OCI-LY7 (cell line): ENCODE results near the gene METAP2. TPM values are rescaled to one million over a fixed set of nuclear protein-coding genes. Genes with fewer than 3 reads are reported as not detected.
"Not testable (repeated sequence)": the region's sequence is repeated elsewhere in the genome, so short reads cannot be mapped to it uniquely, and the experiment has no call there.

Source experiments
- BruUV-seq: library from RNA; stranded (reverse); fragments of 400-500 nt; replicated peaks from 2 replicates; lab custom pipeline; 2021; lab: Mats Ljungman, UMichigan
- CTCF ChIA-PET: fragments of 300-600 bp; sonication (Branson Sonifier 250); formaldehyde crosslinking; loops from one replicate; lab custom pipeline; 2022; ENCODE audit warnings: antibody characterized with exemption; ENCODE audit not compliant: unreplicated experiment; lab: Charles Lee
- POLR2A ChIA-PET: fragments of 300-600 bp; sonication (Branson Sonifier 250); formaldehyde crosslinking; loops from one replicate; lab custom pipeline; 2022; ENCODE audit warnings: antibody characterized with exemption; lab: Charles Lee
- DNase-seq: peaks from one replicate; pipeline ENCODE4 v3.0.0-alpha.2; 2015; ENCODE audit warnings: low spot score
- H2AFZ ChIP-seq: fragments of 200-600 bp; sonication (generic), shearing (Covaris generic); 2 replicates; pipeline ENCODE4 v1.6.1; 2014; ENCODE audit warnings: mild to moderate bottlenecking, antibody characterized with exemption, low read length, moderate library complexity
- H3K27ac ChIP-seq: fragments of 200-600 bp; sonication (generic); 2 replicates; pipeline ENCODE4 v1.5.1; 2014; ENCODE audit warnings: mixed run types, low read depth, mild to moderate bottlenecking, moderate library complexity, low read length, inconsistent platforms; ENCODE audit not compliant: poor library complexity, severe bottlenecking
- H3K36me3 ChIP-seq: fragments of 200-600 bp; sonication (generic); 2 replicates; pipeline ENCODE4 v1.6.1; 2014; ENCODE audit warnings: mild to moderate bottlenecking, antibody characterized with exemption, low read length, moderate library complexity, mixed read lengths; ENCODE audit not compliant: insufficient read depth
- H3K4me1 ChIP-seq: fragments of 200-600 bp; sonication (generic); 2 replicates; pipeline ENCODE4 v1.5.1; 2014; ENCODE audit warnings: mild to moderate bottlenecking, low read length; ENCODE audit not compliant: insufficient read depth, poor library complexity, severe bottlenecking
- H3K4me2 ChIP-seq: fragments of 200-600 bp; sonication (generic); 2 replicates; pipeline ENCODE4 v1.6.1; 2014; ENCODE audit warnings: mild to moderate bottlenecking, low read length
- H3K4me3 ChIP-seq: fragments of 200-600 bp; sonication (generic); 2 replicates; pipeline ENCODE4 v1.5.1; 2014; ENCODE audit warnings: mild to moderate bottlenecking, low read depth, low read length; ENCODE audit not compliant: poor library complexity, severe bottlenecking
- H3K79me2 ChIP-seq: fragments of 200-600 bp; sonication (generic); 2 replicates; pipeline ENCODE4 v1.6.1; 2016; ENCODE audit warnings: low read depth, mild to moderate bottlenecking, low read length, moderate library complexity, mixed read lengths; ENCODE audit not compliant: insufficient read depth
- H3K9me2 ChIP-seq: fragments of 200-600 bp; sonication (generic); 2 replicates; pipeline ENCODE4 v1.6.1; 2016; ENCODE audit warnings: mild to moderate bottlenecking, low read length, mixed read lengths; ENCODE audit not compliant: insufficient read depth
- H3K9me3 ChIP-seq: fragments of 200-600 bp; sonication (generic); 2 replicates; pipeline ENCODE4 v1.6.1; 2014; ENCODE audit warnings: mild to moderate bottlenecking, mixed run types, low read length, mixed read lengths
- H4K20me1 ChIP-seq: fragments of 200-600 bp; sonication (generic); 2 replicates; pipeline ENCODE4 v1.6.1; 2014; ENCODE audit warnings: mild to moderate bottlenecking, antibody characterized with exemption, low read length, moderate library complexity, mixed read lengths; ENCODE audit not compliant: insufficient read depth
- EZH2phosphoT487 ChIP-seq: fragments of 200-600 bp; sonication (generic); IDR thresholded peaks from 2 replicates; pipeline ENCODE4 v1.6.1; 2018; ENCODE audit warnings: low read depth, borderline replicate concordance, mild to moderate bottlenecking, mixed run types, antibody characterized with exemption, low read length, moderate library complexity, mixed read lengths
- intact Hi-C: fragments of 100-400 bp; cut with micrococcal nuclease; formaldehyde crosslinking; loops from one replicate; pipeline ENCODE4 v1.10.0; 2022; ENCODE audit not compliant: unreplicated experiment
- total RNA-seq, 2 experiments: library from RNA; depleted of rRNA in 1 of 2; stranded (reverse); fragments of >200 nt in 1 of 2; shearing (Covaris generic) in 1 of 2; gene quantifications; 2 replicates each; pipeline ENCODE4 v1.2.3, GENCODE V29; 2014 to 2022
- TF ChIP-seq, protein P1 (sequence below): fragments of 200-600 bp; sonication (generic); conservative IDR thresholded peaks from 2 replicates; pipeline ENCODE4 v1.5.1; 2014; ENCODE audit warnings: mild to moderate bottlenecking, antibody characterized with exemption, low read length, moderate library complexity, mixed read lengths

The METAP2 gene
- total RNA-seq, 2 experiments from 2014 or later, result 90.3 to 177 TPM

DNA sequence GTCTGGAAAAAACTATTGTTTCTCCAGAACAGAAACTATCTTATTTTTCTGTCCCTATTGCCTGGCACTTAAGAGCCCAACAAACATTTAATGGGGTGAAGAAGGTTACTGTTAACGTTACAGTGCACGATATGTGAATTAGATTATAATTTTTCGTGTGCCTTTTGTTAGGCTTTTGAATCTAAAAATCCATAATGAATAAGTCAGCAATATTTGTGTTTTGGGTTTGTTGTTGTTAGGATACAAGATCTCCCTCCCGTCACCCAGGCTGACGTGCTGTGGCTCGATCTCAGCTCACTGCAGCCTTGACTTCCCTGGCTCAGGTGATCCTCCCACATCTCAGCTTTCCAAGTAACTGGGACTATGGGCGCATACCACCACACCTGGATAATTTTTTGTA lies 7.9 kb downstream of the METAP2 start:
- BruUV-seq, result no TSS peak
- H3K36me3 ChIP-seq, result peaks cover 99% of the 10 kb centered on the region
- no peak for DNase-seq
- H3K79me2 ChIP-seq, result peaks cover 92% of the 10 kb centered on the region
- no peaks in the 10 kb centered on the region for H3K9me3 ChIP-seq
- TF ChIP-seq, protein P1, sequence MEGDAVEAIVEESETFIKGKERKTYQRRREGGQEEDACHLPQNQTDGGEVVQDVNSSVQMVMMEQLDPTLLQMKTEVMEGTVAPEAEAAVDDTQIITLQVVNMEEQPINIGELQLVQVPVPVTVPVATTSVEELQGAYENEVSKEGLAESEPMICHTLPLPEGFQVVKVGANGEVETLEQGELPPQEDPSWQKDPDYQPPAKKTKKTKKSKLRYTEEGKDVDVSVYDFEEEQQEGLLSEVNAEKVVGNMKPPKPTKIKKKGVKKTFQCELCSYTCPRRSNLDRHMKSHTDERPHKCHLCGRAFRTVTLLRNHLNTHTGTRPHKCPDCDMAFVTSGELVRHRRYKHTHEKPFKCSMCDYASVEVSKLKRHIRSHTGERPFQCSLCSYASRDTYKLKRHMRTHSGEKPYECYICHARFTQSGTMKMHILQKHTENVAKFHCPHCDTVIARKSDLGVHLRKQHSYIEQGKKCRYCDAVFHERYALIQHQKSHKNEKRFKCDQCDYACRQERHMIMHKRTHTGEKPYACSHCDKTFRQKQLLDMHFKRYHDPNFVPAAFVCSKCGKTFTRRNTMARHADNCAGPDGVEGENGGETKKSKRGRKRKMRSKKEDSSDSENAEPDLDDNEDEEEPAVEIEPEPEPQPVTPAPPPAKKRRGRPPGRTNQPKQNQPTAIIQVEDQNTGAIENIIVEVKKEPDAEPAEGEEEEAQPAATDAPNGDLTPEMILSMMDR, result no peak
- TF ChIP-seq EZH2phosphoT487, result no peak
- H2AFZ ChIP-seq, result no peak overlapping the region
- ChIA-PET POLR2A (no interaction called here), CTCF (no interaction called here)
- no peak overlapping the region for H3K4me3 ChIP-seq
- H3K27ac ChIP-seq, result no peak overlapping the region
- intact Hi-C loops, result no loop called here
- H3K4me2 ChIP-seq, result no peak overlapping the region
- peaks cover 39% of the 10 kb centered on the region for H3K4me1 ChIP-seq
- no peaks in the 10 kb centered on the region for H3K9me2 ChIP-seq
- peaks cover 18% of the 10 kb centered on the region for H4K20me1 ChIP-seq

DNA sequence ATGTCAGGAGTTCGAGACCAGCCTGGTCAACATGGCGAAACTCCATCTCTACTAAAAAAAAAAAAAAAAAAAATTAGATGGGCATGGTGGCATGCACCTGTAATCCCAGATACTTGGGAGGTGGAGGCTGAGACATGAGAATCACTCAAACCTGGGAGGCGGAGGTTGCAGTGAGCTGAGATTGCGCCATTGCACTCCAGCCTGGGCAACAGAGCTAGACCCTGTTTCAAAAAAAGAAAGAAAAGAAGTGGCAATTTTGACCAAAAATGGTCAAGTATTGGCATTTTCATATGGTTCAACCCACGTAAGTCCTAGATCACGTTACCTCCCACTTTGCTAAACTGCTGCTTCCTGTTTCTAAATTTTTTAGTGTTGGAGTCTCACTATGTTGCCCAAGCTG lies 8.6 kb downstream of the METAP2 start:
- H2AFZ ChIP-seq, H3K4me3 ChIP-seq, H3K4me2 ChIP-seq, H3K9me2 ChIP-seq, BruUV-seq, H3K9me3 ChIP-seq, intact Hi-C loops, H3K27ac ChIP-seq, DNase-seq: not testable (repeated sequence)
- peaks cover 34% of the 10 kb centered on the region for H3K4me1 ChIP-seq
- H4K20me1 ChIP-seq, result peaks cover 18% of the 10 kb centered on the region
- ChIA-PET POLR2A (interaction anchor here (0.6 to 1.5 kb wide), 10 partner anchors 9 to 1831 kb away, joined by 3 to 8 read pairs (median 4); partner anchors contain the start of gene METAP2), CTCF (interaction anchor here (1.4 kb wide), 1 partner anchor 10 kb away, joined by 3 read pairs; no protein-coding TSS in a partner anchor)
- peaks cover 99% of the 10 kb centered on the region for H3K36me3 ChIP-seq
- peaks cover 92% of the 10 kb centered on the region for H3K79me2 ChIP-seq

DNA sequence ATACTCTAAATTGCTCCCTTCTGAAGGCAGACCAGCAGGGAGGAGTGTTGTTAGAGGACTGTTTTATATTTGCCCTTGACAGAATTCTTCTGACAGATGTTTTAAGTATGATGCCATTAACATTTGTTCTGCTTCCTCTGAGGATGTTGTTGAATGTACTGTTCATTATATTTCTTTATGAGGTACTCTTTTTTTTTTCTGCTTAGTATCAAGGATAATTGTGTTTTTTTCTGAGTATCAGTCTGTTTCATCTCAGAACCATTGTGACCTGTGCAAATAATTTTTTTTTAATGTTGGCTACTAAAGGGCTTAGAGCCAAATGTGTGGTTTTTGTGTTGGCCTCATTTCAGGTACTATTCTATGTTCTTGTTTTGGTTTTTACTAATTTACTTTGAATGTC lies 10.6 kb downstream of the METAP2 start:
- no peak for DNase-seq
- Histone ChIP-seq H3K9me3 (no peaks in the 10 kb centered on the region), H3K4me2 (no peak overlapping the region), H3K27ac (no peak overlapping the region), H3K4me3 (no peak overlapping the region), H3K79me2 (peaks cover 89% of the 10 kb centered on the region), H3K4me1 (peaks cover 16% of the 10 kb centered on the region), H4K20me1 (peaks cover 18% of the 10 kb centered on the region), H2AFZ (no peak overlapping the region), H3K9me2 (no peaks in the 10 kb centered on the region), H3K36me3 (peaks cover 99% of the 10 kb centered on the region)
- ChIA-PET POLR2A (interaction anchor here (3.0 kb wide), 1 partner anchor 10 kb away, joined by 14 read pairs; the partner anchor contains the start of gene METAP2), CTCF (no interaction called here)
- no peak for TF ChIP-seq EZH2phosphoT487
- TF ChIP-seq, protein P1, result no peak
- intact Hi-C loops, result no loop called here
- no TSS peak for BruUV-seq
